H1 (cell line): ENCODE data around the gene TLCD2. TPM values are rescaled to one million over a fixed set of nuclear protein-coding genes. Genes with fewer than 3 reads are reported as not detected.

Source experiments
- CTCF ChIA-PET: fragments of 300-600 bp; sonication (Branson Sonifier 250); formaldehyde crosslinking; loops from one replicate; lab custom pipeline; 2021; ENCODE audit not compliant: partially characterized antibody; lab: Charles Lee
- POLR2A ChIA-PET: fragments of 300-600 bp; sonication (Branson Sonifier 250); formaldehyde crosslinking; loops from one replicate; lab custom pipeline; 2021; ENCODE audit warnings: inconsistent platforms; ENCODE audit not compliant: partially characterized antibody; lab: Charles Lee
- DNase-seq, 2 experiments: peaks; one replicate each; pipeline versions ENCODE4 v3.0.0 to v3.0.0-alpha.2; 2010 to 2022; ENCODE audit warnings: low spot score in 2 of 2, low read depth in 1 of 2, mixed read lengths in 1 of 2
- FAIRE-seq: peaks from 2 replicates; lab custom pipeline; 2011; peaks lifted over from hg19 to GRCh38; lab: Jason Lieb, UNC
- H2AFZ ChIP-seq: 2 replicates; pipeline ENCODE4 v1.8.1; 2012; ENCODE audit warnings: low read length, inconsistent platforms
- H2AK5ac ChIP-seq: 2 replicates; pipeline ENCODE4 v1.6.1; 2013; ENCODE audit warnings: low read depth, low read length
- H2BK120ac ChIP-seq: replicated peaks from 2 replicates; pipeline ENCODE3; 2013; ENCODE audit warnings: low read depth, low read length, inconsistent platforms
- H2BK12ac ChIP-seq: 2 replicates; pipeline ENCODE4 v1.6.1; 2013; ENCODE audit warnings: low read depth, low read length
- H2BK15ac ChIP-seq: 2 replicates; pipeline ENCODE4 v1.6.1; 2013; ENCODE audit warnings: low read length
- H2BK20ac ChIP-seq: 2 replicates; pipeline ENCODE4 v1.6.1; 2013; ENCODE audit warnings: low read length
- H2BK5ac ChIP-seq: 2 replicates; pipeline ENCODE4 v1.6.1; 2013; ENCODE audit warnings: low read depth, low read length
- H3K14ac ChIP-seq: 2 replicates; pipeline ENCODE4 v1.6.1; 2013; ENCODE audit warnings: inconsistent platforms; ENCODE audit not compliant: insufficient read length
- H3K18ac ChIP-seq: 2 replicates; pipeline ENCODE4 v1.6.1; 2013; ENCODE audit warnings: low read length; ENCODE audit errors: extremely low read depth
- H3K23ac ChIP-seq: 2 replicates; pipeline ENCODE4 v1.6.1; 2013; ENCODE audit warnings: inconsistent platforms; ENCODE audit not compliant: insufficient read length
- H3K23me2 ChIP-seq: 2 replicates; pipeline ENCODE4 v1.6.1; 2013; ENCODE audit warnings: low read depth, low read length
- H3K27ac ChIP-seq: 2 replicates; pipeline ENCODE4 v1.6.1; 2011; ENCODE audit warnings: low read depth, low read length, inconsistent platforms
- H3K27me3 ChIP-seq, 4 experiments: replicated peaks in 1 of 4; 1 replicate in 1 of 4; 2 replicates in 3 of 4; pipeline versions ENCODE4 v1.6.1 to v1.8.1; 2011 to 2013; ENCODE audit warnings: low read length in 3 of 4, mild to moderate bottlenecking in 3 of 4, inconsistent platforms in 2 of 4, mixed read lengths in 2 of 4, moderate library complexity in 1 of 4; ENCODE audit not compliant: control insufficient read depth in 3 of 4, insufficient read depth in 3 of 4; ENCODE audit errors: extremely low read depth in 1 of 4
- H3K36me3 ChIP-seq, 4 experiments: 2 replicates each; pipeline versions ENCODE4 v1.6.1 to v1.8.1; 2011 to 2013; ENCODE audit warnings: mild to moderate bottlenecking in 4 of 4, low read length in 3 of 4, moderate library complexity in 2 of 4, control low read depth in 1 of 4, inconsistent platforms in 1 of 4; ENCODE audit not compliant: insufficient read depth in 4 of 4, control insufficient read depth in 2 of 4
- H3K4ac ChIP-seq: replicated peaks from 2 replicates; pipeline ENCODE3; 2013; ENCODE audit warnings: low read length, low read depth, mixed read lengths, inconsistent platforms; ENCODE audit not compliant: insufficient read length
- H3K4me1 ChIP-seq, 4 experiments: replicated peaks in 1 of 4; 1 replicate in 1 of 4; 2 replicates in 3 of 4; pipeline versions ENCODE4 v1.6.1 to v1.8.1; 2011 to 2013; ENCODE audit warnings: low read length in 3 of 4, inconsistent platforms in 2 of 4, mixed read lengths in 1 of 4; ENCODE audit not compliant: insufficient read depth in 4 of 4, control insufficient read depth in 3 of 4
- H3K4me2 ChIP-seq, 2 experiments: 2 replicates each; pipeline versions ENCODE4 v1.6.1 to v1.8.1; 2011 to 2013; ENCODE audit warnings: low read depth in 2 of 2, low read length in 2 of 2, control low read depth in 1 of 2, inconsistent platforms in 1 of 2, mild to moderate bottlenecking in 1 of 2; ENCODE audit not compliant: insufficient read depth in 1 of 2
- H3K4me3 ChIP-seq, 4 experiments: fragments of 200-600, 300-600 bp in 1 of 4; sonication (generic), shearing (Covaris generic), sonication (Bioruptor Twin) in 1 of 4; 2 replicates each; pipeline versions ENCODE4 v1.5.1 to v1.8.1; 2011 to 2016; ENCODE audit warnings: low read length in 4 of 4, low read depth in 3 of 4, control low read depth in 2 of 4, inconsistent platforms in 2 of 4, mild to moderate bottlenecking in 2 of 4, mixed read lengths in 1 of 4, moderate library complexity in 1 of 4; ENCODE audit not compliant: insufficient read depth in 2 of 4; ENCODE audit errors: extremely low read depth in 1 of 4
- H3K56ac ChIP-seq: replicated peaks from 2 replicates; pipeline ENCODE3; 2013; ENCODE audit warnings: low read depth, mild to moderate bottlenecking, mixed read lengths, low read length, inconsistent platforms; ENCODE audit not compliant: insufficient read length
- H3K79me1 ChIP-seq: 2 replicates; pipeline ENCODE4 v1.6.1; 2013; ENCODE audit warnings: low read depth, low read length, control low read depth
- H3K79me2 ChIP-seq, 2 experiments: 2 replicates each; pipeline versions ENCODE4 v1.6.1 to v1.8.1; 2012 to 2013; ENCODE audit warnings: low read length in 2 of 2, mild to moderate bottlenecking in 2 of 2, inconsistent platforms in 1 of 2; ENCODE audit not compliant: insufficient read depth in 2 of 2, control insufficient read depth in 1 of 2
- H3K9ac ChIP-seq, 4 experiments: replicated peaks in 1 of 4; 1 replicate in 1 of 4; 2 replicates in 3 of 4; pipeline versions ENCODE4 v1.6.1 to v1.8.1; 2011 to 2013; ENCODE audit warnings: low read depth in 3 of 4, low read length in 3 of 4, control low read depth in 2 of 4, mild to moderate bottlenecking in 2 of 4, moderate library complexity in 2 of 4, inconsistent platforms in 1 of 4; ENCODE audit errors: extremely low read depth in 1 of 4
- H3K9me3 ChIP-seq, 2 experiments: 2 replicates each; pipeline versions ENCODE4 v1.6.1 to v1.8.1; 2012 to 2013; ENCODE audit warnings: mild to moderate bottlenecking in 2 of 2, moderate library complexity in 2 of 2, control low read depth in 1 of 2, inconsistent platforms in 1 of 2, low read depth in 1 of 2, low read length in 1 of 2, mixed read lengths in 1 of 2; ENCODE audit not compliant: insufficient read depth in 2 of 2
- H4K20me1 ChIP-seq, 2 experiments: replicated peaks in 1 of 2; 2 replicates each; pipeline versions ENCODE3 to v1.8.1; 2011 to 2013; ENCODE audit warnings: inconsistent platforms in 2 of 2, low read length in 2 of 2, mild to moderate bottlenecking in 1 of 2; ENCODE audit not compliant: insufficient read depth in 2 of 2, control insufficient read depth in 1 of 2
- H4K5ac ChIP-seq: 2 replicates; pipeline ENCODE4 v1.6.1; 2013; ENCODE audit warnings: low read length, low read depth, mixed read lengths, inconsistent platforms; ENCODE audit not compliant: insufficient read length
- H4K8ac ChIP-seq: 2 replicates; pipeline ENCODE4 v1.8.0; 2013; ENCODE audit warnings: mild to moderate bottlenecking, moderate library complexity, low read length, inconsistent platforms; ENCODE audit not compliant: insufficient read depth; ENCODE audit errors: extremely low read depth
- H4K91ac ChIP-seq: replicated peaks from 2 replicates; pipeline ENCODE3; 2013; ENCODE audit warnings: low read length, mixed read lengths, inconsistent platforms; ENCODE audit not compliant: insufficient read length
- POLR2A ChIP-seq, 2 experiments: IDR thresholded peaks; 1 replicate in 1 of 2; 2 replicates in 1 of 2; pipeline ENCODE4 v1.6.1; 2011; ENCODE audit warnings: low read depth in 2 of 2, low read length in 2 of 2, mild to moderate bottlenecking in 2 of 2; ENCODE audit errors: control extremely low read depth in 1 of 2
- ZNF274 ChIP-seq: IDR thresholded peaks from 2 replicates; pipeline ENCODE4 v1.7.0; 2012; ENCODE audit warnings: low read length, borderline replicate concordance; ENCODE audit errors: extremely low read depth
- WGBS, 2 experiments: shearing (Covaris generic) in 1 of 2; methylation state at CpG; one replicate each; pipeline versions ENCODE4 v1.1.6 to v1.1.7; 2013 to 2015; ENCODE audit warnings: low lambda C conversion rate in 2 of 2, mixed read lengths in 2 of 2, inconsistent platforms in 1 of 2, low coverage in 1 of 2, missing lambda C conversion rate in 1 of 2; ENCODE audit not compliant: insufficient replicate concordance in 2 of 2, insufficient coverage in 1 of 2, insufficient read length in 1 of 2; ENCODE audit errors: extremely low coverage in 1 of 2, missing lambda C conversion rate in 1 of 2; 5-methylcytosine and 5-hydroxymethylcytosine counted together
- polyA plus RNA-seq, 7 experiments: library from polyadenylated mRNA; depleted of rRNA in 3 of 7; stranded (reverse) in 5 of 7; unstranded in 2 of 7; fragments of >200 nt in 5 of 7; fragments of 200-250 nt in 2 of 7; gene quantifications; 1 replicate in 5 of 7; 2 replicates in 1 of 7; 4 replicates in 1 of 7; pipeline versions ENCODE4 v1.2.1 to v1.2.3, GENCODE V29; 2011 to 2013; ENCODE audit warnings: missing spikeins in 2 of 7, mixed read lengths in 2 of 7
- total RNA-seq: library from RNA; stranded (reverse); fragmentation: NEBNext Ultra II Directional; extraction: Animal tissue kit (Norgen Biotek cat#: 25700); gene quantifications from 2 replicates; pipeline ENCODE4 v1.2.1, GENCODE V29; 2021

Gene TLCD2
- total and polyA plus RNA-seq, 2 of the 8 experiments (the other 6 are each of a cell fraction or from before 2014, with no cell fraction given) = 0.47 to 1.4 TPM

DNA sequence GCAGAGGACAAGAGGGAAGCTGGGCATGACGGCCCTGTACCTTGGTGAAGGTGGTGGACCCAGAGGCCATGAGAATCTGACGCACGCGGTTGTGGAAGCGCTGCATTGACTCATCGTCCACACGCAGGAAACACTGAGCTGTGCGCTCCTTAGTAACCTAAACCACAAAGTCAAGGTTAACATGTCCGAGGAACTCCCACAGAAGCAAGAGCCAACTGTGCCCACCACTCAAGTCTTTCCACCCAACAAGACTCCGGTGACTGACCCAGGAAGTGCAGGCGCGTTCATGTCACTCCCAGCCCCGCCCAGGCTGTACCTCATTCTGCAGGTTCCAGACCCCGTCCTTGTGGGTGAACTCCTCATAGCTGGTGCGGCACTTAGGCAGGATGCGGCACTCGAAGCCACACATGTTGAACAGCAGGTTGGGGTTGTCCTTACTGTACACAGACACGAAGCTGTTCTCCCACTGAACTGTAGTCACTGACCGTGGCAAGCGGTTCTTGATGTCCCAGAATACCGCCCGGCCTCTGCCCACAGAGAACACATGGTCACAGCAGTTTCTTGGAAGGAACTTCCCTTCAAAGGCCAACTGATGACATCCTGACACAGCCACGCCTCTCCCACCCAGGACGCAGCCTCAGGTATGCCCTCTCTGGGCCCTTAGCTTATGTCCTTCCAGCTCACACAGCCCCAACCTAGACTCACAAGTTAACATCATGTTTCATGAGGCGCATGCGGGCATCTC, 37.0 kb downstream of the TLCD2 start:
- Histone ChIP-seq H2BK5ac (no peak overlapping the region), H3K18ac (no peak overlapping the region), H4K20me1 (peaks cover 9 to 21% of the 10 kb centered on the region in 2 experiments), H3K4ac (no peak overlapping the region), H3K4me1 (no peaks in the 10 kb centered on the region), H4K5ac (no peak overlapping the region), H2BK15ac (no peak overlapping the region), H2AK5ac (no peak overlapping the region), H3K56ac (no peak overlapping the region), H3K23me2 (no peaks in the 10 kb centered on the region), H2BK12ac (no peak overlapping the region), H3K9ac (no peak overlapping the region), H2BK120ac (no peak overlapping the region), H4K91ac (no peak overlapping the region), H3K79me1 (no peaks in the 10 kb centered on the region; the same call in 1 of the 2 replicates), H3K27me3 (no peaks in the 10 kb centered on the region), H3K36me3 (peaks cover 55 to 94% (median 83%) of the 10 kb centered on the region in 4 experiments), H3K79me2 (peaks cover 3 to 4% of the 10 kb centered on the region in 2 experiments; a peak in 3 of 4 replicates), H2BK20ac (no peak overlapping the region), H3K4me3 (no peak overlapping the region), H3K23ac (no peak overlapping the region), H4K8ac (no peak overlapping the region; the same call in 1 of the 2 replicates), H2AFZ (no peak overlapping the region), H3K4me2 (no peak overlapping the region), H3K27ac (no peak overlapping the region), H3K14ac (no peak overlapping the region), H3K9me3 (no peaks in the 10 kb centered on the region)
- ChIA-PET POLR2A (interaction anchor here (1.0 to 5.9 kb wide), 4 partner anchors 10 to 22 kb away, joined by 4 to 44 read pairs (median 8); partner anchors contain the start of gene RILP), CTCF (interaction anchor here (0.6 to 3.4 kb wide), 7 partner anchors 12 to 66 kb away, joined by 3 to 19 read pairs (median 4); partner anchors contain the start of genes RILP and SCARF1)
- WGBS, 2 experiments = 93% methylated on average over 26 of the region's 26 CpGs; no CpG with 5 or more reads in 1 of the 2 experiments
- TF ChIP-seq POLR2A (IDR thresholded peaks at IDR 0.05; ENCODE audit: control extremely low read depth in 1 of 2, low read depth in 2 of 2, low read length in 2 of 2) (peak in 1 of 2 experiments; percentile 24; a peak in 1 of 3 replicates), ZNF274 (no peak)
- DNase-seq (no peak), FAIRE-seq (no peak)
